Endothelial cell of umbilical vein (primary cell): ENCODE results near the gene FZD10.

Experiments
- CTCF ChIP-seq, 2 donors: IDR thresholded peaks; 1 replicate in 1 of 2; 2 replicates in 1 of 2; pipeline ENCODE4 v1.5.1; 2011; ENCODE audit warnings: low read length in 2 of 2, mild to moderate bottlenecking in 2 of 2, moderate library complexity in 2 of 2, control low read depth in 1 of 2, inconsistent platforms in 1 of 2, low read depth in 1 of 2; ENCODE audit not compliant: insufficient read depth in 1 of 2; ENCODE audit errors: extremely low read depth in 1 of 2
- EZH2 ChIP-seq: IDR thresholded peaks from 2 replicates; pipeline ENCODE4 v1.6.1; 2012; ENCODE audit warnings: borderline replicate concordance, low read depth, mild to moderate bottlenecking, moderate library complexity, low read length, inconsistent platforms; ENCODE audit not compliant: severe bottlenecking
- FOS ChIP-seq: IDR thresholded peaks from 2 replicates; pipeline ENCODE4 v1.6.1; 2011; ENCODE audit warnings: mild to moderate bottlenecking, low read length, moderate library complexity, borderline replicate concordance; ENCODE audit not compliant: insufficient read depth
- GATA2 ChIP-seq: IDR thresholded peaks from 2 replicates; pipeline ENCODE4 v1.7.0; 2011; ENCODE audit warnings: low read depth, mild to moderate bottlenecking, moderate library complexity, mixed read lengths, low read length; ENCODE audit not compliant: insufficient read length, insufficient read depth
- MYC ChIP-seq: IDR thresholded peaks from one replicate; pipeline ENCODE4 v1.6.1; 2011; ENCODE audit warnings: mild to moderate bottlenecking, low read depth, low read length
- POLR2A ChIP-seq: IDR thresholded peaks from 2 replicates; pipeline ENCODE4 v1.6.1; 2012; ENCODE audit warnings: low read depth, mild to moderate bottlenecking, control low read depth, low read length
- POLR2AphosphoS5 ChIP-seq: IDR thresholded peaks from 2 replicates; pipeline ENCODE4 v1.6.1; 2012; ENCODE audit warnings: low read depth, mild to moderate bottlenecking, control low read depth, low read length, moderate library complexity; ENCODE audit not compliant: insufficient read depth

GRCh38 chr12:130142736-130143135 is 19.5 kb upstream of the FZD10 start:
- TF ChIP-seq CTCF (IDR thresholded peaks at IDR 0.05; ENCODE audit: extremely low read depth in 1 of 2, insufficient read depth in 1 of 2, low read depth in 1 of 2, low read length in 2 of 2) (no peak), EZH2 (no peak), POLR2A (no peak), MYC (no peak), FOS (no peak), POLR2AphosphoS5 (no peak), GATA2 (no peak)
